NCI-H774 (cell line): ENCODE data around the gene DNMBP.
"Not testable (repeated sequence)": the region's sequence is repeated elsewhere in the genome, so short reads cannot be mapped to it uniquely, and the experiment has no call there.

Source experiments
- DNase-seq: peaks from one replicate; lab custom pipeline; 2025; lab: John Stamatoyannopoulos, UW

DNMBP gene

GRCh38 chr10:99917963-99918825 lies 91.6 kb downstream of the DNMBP start:
- DNase-seq, result no peak

- no peak for DNase-seq
Observed at GRCh38 chr10:99916776-99917175, 93.0 kb downstream of the DNMBP start.

- DNase-seq, result no peak
Observed at GRCh38 chr10:99915414-99915813, 94.3 kb downstream of the DNMBP start.

- DNase-seq, result no peak
Observed at GRCh38 chr10:99914236-99914635, 95.5 kb downstream of the DNMBP start.

- no peak for DNase-seq
Observed at GRCh38 chr10:99913831-99914235, 95.9 kb downstream of the DNMBP start.

GRCh38 chr10:99912041-99912440 lies 97.7 kb downstream of the DNMBP start:
- no peak for DNase-seq

GRCh38 chr10:99908512-99908911 lies 101.2 kb downstream of the DNMBP start:
- DNase-seq, result no peak

- DNase-seq, result no peak
Observed at GRCh38 chr10:99906470-99906869, 103.3 kb downstream of the DNMBP start.

- no peak for DNase-seq
Observed at GRCh38 chr10:99905971-99906370, 103.8 kb downstream of the DNMBP start.

GRCh38 chr10:99895867-99896266 lies 113.9 kb downstream of the DNMBP start:
- no peak for DNase-seq

- not testable (repeated sequence) for DNase-seq
Observed at GRCh38 chr10:99895066-99895465, 114.7 kb downstream of the DNMBP start.

GRCh38 chr10:99894613-99895012 lies 115.1 kb downstream of the DNMBP start:
- DNase-seq, result no peak

GRCh38 chr10:99888622-99889021 lies 121.1 kb downstream of the DNMBP start:
- no peak for DNase-seq

GRCh38 chr10:99883523-99883922 lies 126.2 kb downstream of the DNMBP start:
- no peak for DNase-seq

- no peak for DNase-seq
Observed at GRCh38 chr10:99881371-99881770, 128.4 kb downstream of the DNMBP start.

GRCh38 chr10:99880080-99880835 lies 129.5 kb downstream of the DNMBP start:
- DNase-seq, result no peak

GRCh38 chr10:99875473-99875872 lies 134.3 kb downstream of the DNMBP start:
- DNase-seq, result no peak

GRCh38 chr10:99874341-99875085 lies 135.2 kb downstream of the DNMBP start:
- DNase-seq, result no peak

- no peak for DNase-seq
Observed at GRCh38 chr10:99873846-99874245, 135.9 kb downstream of the DNMBP start.

GRCh38 chr10:99872367-99873162 lies 137.2 kb downstream of the DNMBP start:
- no peak for DNase-seq

- DNase-seq, result no peak
Observed at GRCh38 chr10:99870123-99870730, 139.5 kb downstream of the DNMBP start.
